SK-N-SH (cell line): Measurements from ENCODE around the gene AUTS2. TPM values are rescaled to one million over a fixed set of nuclear protein-coding genes. Genes with fewer than 3 reads are reported as not detected.
A peak's percentile ranks its signal among the peaks of the same experiment; 100 is the strongest.

Experiments used
- CTCF ChIA-PET: fragments of 300-600, 350-600 bp; formaldehyde crosslinking; extraction: SDS; loops from one replicate; lab custom pipeline; 2021; lab: Yijun Ruan, JAX
- POLR2A ChIA-PET: fragments of 350-600 bp; sonication (Branson Sonifier 250); formaldehyde crosslinking; extraction: SDS; loops from one replicate; lab custom pipeline; 2020; ENCODE audit warnings: antibody characterized with exemption, inconsistent platforms; lab: Yijun Ruan, JAX
- DNase-seq: peaks from one replicate; pipeline ENCODE4 v3.0.0; 2012
- H2AFZ ChIP-seq: fragments of 200-600 bp; sonication (generic); 2 replicates; pipeline ENCODE4 v1.8.1; 2016; ENCODE audit warnings: antibody characterized with exemption, mild to moderate bottlenecking, low read depth
- H3F3A ChIP-seq: fragments of 200-600 bp; sonication (generic); replicated peaks from 2 replicates; pipeline ENCODE3; 2016; ENCODE audit warnings: antibody characterized with exemption, mild to moderate bottlenecking; ENCODE audit not compliant: insufficient read depth
- H3K27ac ChIP-seq, 2 experiments: fragments of 200-500 bp in 1 of 2; fragments of 200-600 bp in 1 of 2; sonication (Bioruptor generic) in 1 of 2; sonication (generic), shearing (Covaris generic) in 1 of 2; 2 replicates each; pipeline versions ENCODE4 v1.5.1 to v1.6.1; 2014 to 2016; ENCODE audit warnings: low read depth in 2 of 2, inconsistent platforms in 1 of 2, low read length in 1 of 2, mild to moderate bottlenecking in 1 of 2, mixed read lengths in 1 of 2
- H3K27me3 ChIP-seq: fragments of 200-600 bp; sonication (generic), shearing (Covaris generic); 2 replicates; pipeline ENCODE4 v1.6.1; 2016; ENCODE audit warnings: mixed run types; ENCODE audit not compliant: insufficient read depth
- H3K36me3 ChIP-seq, 2 experiments: fragments of 200-500 bp in 1 of 2; fragments of 200-600 bp in 1 of 2; sonication (Bioruptor generic) in 1 of 2; sonication (generic) in 1 of 2; replicated peaks in 1 of 2; 2 replicates each; pipeline versions ENCODE3 to v1.5.1; 2014 to 2016; ENCODE audit warnings: low read length in 1 of 2, mild to moderate bottlenecking in 1 of 2; ENCODE audit not compliant: insufficient read depth in 2 of 2, control insufficient read depth in 1 of 2
- H3K4me1 ChIP-seq, 2 experiments: fragments of 200-500 bp in 1 of 2; fragments of 200-600 bp in 1 of 2; sonication (Bioruptor generic) in 1 of 2; sonication (generic), shearing (Covaris generic) in 1 of 2; 2 replicates each; pipeline versions ENCODE4 v1.5.1 to v1.6.1; 2014 to 2016; ENCODE audit warnings: low read depth in 1 of 2, low read length in 1 of 2, mixed run types in 1 of 2; ENCODE audit not compliant: insufficient read depth in 2 of 2, control insufficient read depth in 1 of 2
- H3K4me2 ChIP-seq: fragments of 200-600 bp; sonication (generic), shearing (Covaris generic); 2 replicates; pipeline ENCODE4 v1.6.1; 2017; ENCODE audit warnings: mixed run types
- H3K4me3 ChIP-seq, 2 experiments: fragments of 200-500 bp in 1 of 2; fragments of 200-600 bp in 1 of 2; sonication (Bioruptor generic) in 1 of 2; sonication (generic), shearing (Covaris generic) in 1 of 2; 2 replicates each; pipeline versions ENCODE4 v1.5.1 to v1.8.1; 2014 to 2016; ENCODE audit warnings: low read depth in 2 of 2, inconsistent platforms in 1 of 2, low read length in 1 of 2, mild to moderate bottlenecking in 1 of 2, mixed read lengths in 1 of 2, moderate library complexity in 1 of 2
- H3K79me2 ChIP-seq: fragments of 200-600 bp; sonication (generic); 2 replicates; pipeline ENCODE4 v1.8.1; 2017; ENCODE audit warnings: mild to moderate bottlenecking; ENCODE audit not compliant: insufficient read depth
- H3K9ac ChIP-seq: fragments of 200-600 bp; sonication (generic); 2 replicates; pipeline ENCODE4 v1.6.1; 2017; ENCODE audit warnings: mixed run types
- H3K9me2 ChIP-seq: fragments of 200-600 bp; sonication (generic); 2 replicates; pipeline ENCODE4 v1.6.1; 2017; ENCODE audit warnings: mixed run types
- H3K9me3 ChIP-seq: fragments of 200-600 bp; sonication (generic); 2 replicates; pipeline ENCODE4 v1.6.1; 2017; ENCODE audit warnings: mixed run types, mild to moderate bottlenecking, moderate library complexity
- H4K20me1 ChIP-seq: fragments of 200-600 bp; sonication (generic); 2 replicates; pipeline ENCODE4 v1.6.1; 2017; ENCODE audit warnings: mild to moderate bottlenecking, mixed run types; ENCODE audit not compliant: insufficient read depth
- CTCF ChIP-seq: fragments of 200-600 bp; sonication (generic); IDR thresholded peaks from 2 replicates; pipeline ENCODE4 v1.6.1; 2017; ENCODE audit warnings: antibody characterized with exemption, mild to moderate bottlenecking, moderate library complexity
- ELF1 ChIP-seq: IDR thresholded peaks from 2 replicates; pipeline ENCODE4 v1.4.0; 2012
- EZH2phosphoT487 ChIP-seq: fragments of 200-600 bp; sonication (generic); IDR thresholded peaks from 2 replicates; pipeline ENCODE4 v1.6.1; 2017; ENCODE audit warnings: low read depth, mixed run types, mild to moderate bottlenecking, antibody characterized with exemption, moderate library complexity, borderline replicate concordance
- FOXJ3 ChIP-seq: sonication (generic); formaldehyde crosslinking; IDR thresholded peaks from 2 replicates; pipeline ENCODE4 v1.5.1; 2020; ENCODE audit warnings: mild to moderate bottlenecking, missing genetic modification reagents
- GATA2 ChIP-seq: sonication (generic); formaldehyde crosslinking; IDR thresholded peaks from 2 replicates; pipeline ENCODE4 v1.5.0; 2020; ENCODE audit warnings: mild to moderate bottlenecking, missing genetic modification reagents
- IRF3 ChIP-seq: fragments of 150-350 bp; IDR thresholded peaks from 2 replicates; pipeline ENCODE4 v1.6.1; 2016; ENCODE audit warnings: mild to moderate bottlenecking, low read depth, low read length
- MEF2A ChIP-seq: IDR thresholded peaks from 2 replicates; pipeline ENCODE4 v1.4.0; 2012; ENCODE audit warnings: low read depth, borderline replicate concordance
- MXI1 ChIP-seq: IDR thresholded peaks from 2 replicates; pipeline ENCODE4 v1.6.1; 2012; ENCODE audit warnings: mild to moderate bottlenecking, low read depth, low read length, improper control_type of control experiment
- POLR2AphosphoS5 ChIP-seq: IDR thresholded peaks from 2 replicates; pipeline ENCODE4 v1.6.1; 2012; ENCODE audit warnings: low read depth, low read length
- RAD21 ChIP-seq: IDR thresholded peaks from 2 replicates; pipeline ENCODE4 v1.6.1; 2012; ENCODE audit warnings: mild to moderate bottlenecking, low read length
- RCOR1 ChIP-seq: fragments of 150-350 bp; IDR thresholded peaks from 2 replicates; pipeline ENCODE4 v1.6.1; 2017; ENCODE audit warnings: antibody characterized with exemption, low read length
- SMC3 ChIP-seq: IDR thresholded peaks from 2 replicates; pipeline ENCODE4 v1.6.1; 2012; ENCODE audit warnings: low read depth, low read length, improper control_type of control experiment
- TEAD4 ChIP-seq: IDR thresholded peaks from 2 replicates; pipeline ENCODE4 v1.4.0; 2012; ENCODE audit warnings: mild to moderate bottlenecking, borderline replicate concordance; ENCODE audit not compliant: insufficient read depth
- USF1 ChIP-seq: IDR thresholded peaks from 2 replicates; pipeline ENCODE4 v1.4.0; 2012; ENCODE audit warnings: low read depth, borderline replicate concordance
- USF2 ChIP-seq: fragments of 150-350 bp; IDR thresholded peaks from 2 replicates; pipeline ENCODE4 v1.6.1; 2017; ENCODE audit warnings: antibody characterized with exemption, low read length, low read depth, borderline replicate concordance
- YY1 ChIP-seq: IDR thresholded peaks from 2 replicates; pipeline ENCODE4 v1.4.0; 2012; ENCODE audit warnings: low read depth, mild to moderate bottlenecking
- WGBS: methylation state at CpG from one replicate; pipeline ENCODE4 v1.1.6; 2017; ENCODE audit warnings: low lambda C conversion rate; 5-methylcytosine and 5-hydroxymethylcytosine counted together
- polyA plus RNA-seq, 3 experiments: library from polyadenylated mRNA; depleted of rRNA; stranded (reverse); fragments of >200 nt; gene quantifications; 2 replicates each; pipeline ENCODE4 v1.2.3, GENCODE V29; 2012

The AUTS2 gene
- polyA plus RNA-seq, 1 of the 3 experiments (the other 2 are of a cell fraction), result 15.6 TPM

- H3K36me3 ChIP-seq, result no peaks in the 10 kb centered on the region
- H3K4me3 ChIP-seq, result no peak overlapping the region
- no peak overlapping the region for H3K27ac ChIP-seq
- no peak for TF ChIP-seq CTCF
- TF ChIP-seq USF1, result no peak
- TF ChIP-seq SMC3, result no peak
- TF ChIP-seq POLR2AphosphoS5, result no peak
- no peak for TF ChIP-seq YY1
- no peak for TF ChIP-seq FOXJ3 (CRISPR knock-in tag)
- no peak for TF ChIP-seq ELF1
- no peak for TF ChIP-seq EZH2phosphoT487
- H3K4me2 ChIP-seq, result no peak overlapping the region
- H2AFZ ChIP-seq, result no peak overlapping the region
- 86% methylated on average over 10 of the region's 10 CpGs for WGBS
- no peaks in the 10 kb centered on the region for H3K9me3 ChIP-seq
- H3F3A ChIP-seq, result no peaks in the 10 kb centered on the region
- H3K9ac ChIP-seq, result no peak overlapping the region
- DNase-seq, result no peak
- no peaks in the 10 kb centered on the region for H3K9me2 ChIP-seq
- H3K27me3 ChIP-seq, result no peaks in the 10 kb centered on the region
- ChIA-PET POLR2A (interaction anchor here (0.6 kb wide), 1 partner anchor 14 kb away, joined by 4 read pairs; no protein-coding TSS in a partner anchor), CTCF (interaction anchor here (0.8 to 1.6 kb wide), 3 partner anchors 19 to 183 kb away, joined by 3 to 5 read pairs (median 4); no protein-coding TSS in a partner anchor)
- H4K20me1 ChIP-seq, result no peaks in the 10 kb centered on the region
- H3K79me2 ChIP-seq, result no peaks in the 10 kb centered on the region
- H3K4me1 ChIP-seq, result peaks cover 0 to 22% of the 10 kb centered on the region in 2 experiments; a peak in 2 of 4 replicates
Measured at GRCh38 chr7:70415179-70415972, 817.1 kb downstream of the AUTS2 start.

- Histone ChIP-seq H3K9me2 (no peaks in the 10 kb centered on the region), H4K20me1 (no peaks in the 10 kb centered on the region), H3K9ac (no peak overlapping the region), H2AFZ (no peak overlapping the region), H3F3A (no peaks in the 10 kb centered on the region), H3K4me3 (no peak overlapping the region), H3K27ac (peak overlapping the region in 1 of 2 experiments; percentile 51; a peak in 2 of 4 replicates), H3K27me3 (no peaks in the 10 kb centered on the region), H3K9me3 (no peaks in the 10 kb centered on the region), H3K4me2 (no peak overlapping the region), H3K79me2 (no peaks in the 10 kb centered on the region), H3K36me3 (no peaks in the 10 kb centered on the region), H3K4me1 (peaks cover 0 to 29% of the 10 kb centered on the region in 2 experiments; a peak in 2 of 4 replicates)
- 91% methylated on average over 11 of the region's 11 CpGs for WGBS
- ChIA-PET POLR2A (no interaction called here), CTCF (interaction anchor here (0.6 to 2.7 kb wide), 14 partner anchors 11 to 281 kb away, joined by 3 to 15 read pairs (median 4); no protein-coding TSS in a partner anchor)
- DNase-seq, result no peak
- no peak for TF ChIP-seq GATA2 (CRISPR knock-in tag)
- TF ChIP-seq RCOR1, result no peak
- TF ChIP-seq CTCF, result no peak
- no peak for TF ChIP-seq TEAD4
- no peak for TF ChIP-seq IRF3
- TF ChIP-seq FOXJ3 (CRISPR knock-in tag), result no peak
- TF ChIP-seq RAD21, result no peak
- TF ChIP-seq MEF2A, result no peak
- TF ChIP-seq USF1, result no peak
- no peak for TF ChIP-seq USF2
- no peak for TF ChIP-seq MXI1
Measured at GRCh38 chr7:70416347-70416985, 818.2 kb downstream of the AUTS2 start.
